HG02763 (cell line): Measurements from ENCODE around the gene CALR3.
"Not testable (repeated sequence)": the region's sequence is repeated elsewhere in the genome, so short reads cannot be mapped to it uniquely, and the experiment has no call there.

ENCODE experiments used
- ATAC-seq: cut with Tn5 transposase; IDR thresholded peaks from one replicate; pipeline ENCODE4 v1.9.1; 2021; ENCODE audit warnings: mild to moderate bottlenecking, moderate library complexity; ENCODE audit not compliant: unreplicated experiment

Gene CALR3

GRCh38 chr19:16458391-16459341 lies 37.3 kb downstream of the CALR3 start:
- no peak for ATAC-seq

- ATAC-seq = no peak
Observed at GRCh38 chr19:16457954-16458331, 38.0 kb downstream of the CALR3 start.

GRCh38 chr19:16457195-16457953 lies 38.6 kb downstream of the CALR3 start:
- ATAC-seq = no peak

- no peak for ATAC-seq
Observed at GRCh38 chr19:16456652-16457194, 39.2 kb downstream of the CALR3 start.

GRCh38 chr19:16455489-16455888 lies 40.5 kb downstream of the CALR3 start:
- ATAC-seq = no peak

- no peak for ATAC-seq
Observed at GRCh38 chr19:16454351-16454918, 41.5 kb downstream of the CALR3 start.

DNA sequence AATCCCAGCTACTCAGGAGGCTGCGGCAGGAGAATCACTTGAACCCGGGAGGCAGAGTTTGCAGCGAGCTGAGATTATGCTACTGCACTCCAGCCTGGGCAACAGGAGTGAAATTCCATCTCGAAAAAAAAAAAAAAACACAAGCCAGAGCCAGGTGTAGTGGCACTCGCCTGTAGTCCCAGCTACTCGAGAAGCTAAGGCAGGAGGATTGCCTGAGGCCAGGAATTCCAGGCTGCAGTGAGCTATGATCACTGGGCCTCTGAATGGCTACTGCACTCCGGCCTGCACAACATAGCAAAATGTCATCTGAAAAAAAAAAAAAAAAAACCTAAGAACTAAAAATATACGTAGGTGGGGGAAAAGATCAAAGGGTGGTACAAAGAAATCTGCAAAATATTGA lies 43.6 kb downstream of the CALR3 start:
- no peak for ATAC-seq

DNA sequence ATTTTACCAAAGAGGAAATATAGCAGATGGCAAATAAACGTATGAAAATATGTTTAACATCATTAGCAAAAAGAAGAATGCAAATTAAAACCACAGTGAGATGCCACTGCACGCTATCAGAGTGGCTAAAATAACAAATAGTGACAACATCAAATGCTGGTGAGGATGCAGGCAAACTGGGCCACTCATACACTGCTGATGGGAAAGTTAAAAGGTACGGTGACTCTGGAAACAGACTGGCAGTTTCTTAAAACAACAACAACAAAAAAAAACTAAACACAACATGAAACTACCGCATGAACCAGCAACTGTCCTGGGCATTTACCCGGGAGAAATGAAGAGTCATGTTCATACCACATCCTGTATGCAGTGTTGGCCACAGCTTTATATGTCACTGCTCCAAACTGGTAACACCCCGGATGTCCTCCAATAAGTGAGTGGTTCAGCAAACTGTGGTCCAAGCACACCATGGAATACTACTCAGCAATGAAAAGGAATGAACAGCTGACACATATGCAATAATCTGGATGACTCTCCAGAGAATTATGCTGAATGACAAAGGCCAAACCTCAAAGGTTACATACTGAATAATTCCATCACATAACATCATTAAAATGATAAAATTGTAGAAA lies 46.5 kb downstream of the CALR3 start:
- ATAC-seq = peak; percentile 35

DNA sequence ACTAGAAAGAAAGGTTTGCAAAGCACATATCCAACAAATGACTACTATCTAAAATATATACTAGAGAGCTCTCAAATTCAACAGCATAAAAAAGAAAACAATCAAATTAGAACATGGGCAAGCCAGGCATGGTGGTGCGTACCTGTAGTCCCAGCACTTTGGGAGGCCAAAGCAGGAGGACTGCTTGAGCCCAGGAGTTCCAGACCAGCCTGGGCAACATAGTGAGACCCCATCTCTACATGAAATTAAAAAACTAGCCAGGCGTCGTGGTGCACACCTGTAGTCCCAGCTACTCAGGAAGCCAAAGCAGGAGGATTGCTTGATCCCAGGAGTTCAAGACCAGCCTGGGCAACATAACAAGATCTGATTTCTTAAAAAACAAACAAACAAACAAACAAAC lies 47.1 kb downstream of the CALR3 start:
- ATAC-seq = not testable (repeated sequence)

GRCh38 chr19:16446724-16447368 lies 49.1 kb downstream of the CALR3 start:
- ATAC-seq = no peak

- no peak for ATAC-seq
Observed at GRCh38 chr19:16446108-16446723, 49.8 kb downstream of the CALR3 start.

DNA sequence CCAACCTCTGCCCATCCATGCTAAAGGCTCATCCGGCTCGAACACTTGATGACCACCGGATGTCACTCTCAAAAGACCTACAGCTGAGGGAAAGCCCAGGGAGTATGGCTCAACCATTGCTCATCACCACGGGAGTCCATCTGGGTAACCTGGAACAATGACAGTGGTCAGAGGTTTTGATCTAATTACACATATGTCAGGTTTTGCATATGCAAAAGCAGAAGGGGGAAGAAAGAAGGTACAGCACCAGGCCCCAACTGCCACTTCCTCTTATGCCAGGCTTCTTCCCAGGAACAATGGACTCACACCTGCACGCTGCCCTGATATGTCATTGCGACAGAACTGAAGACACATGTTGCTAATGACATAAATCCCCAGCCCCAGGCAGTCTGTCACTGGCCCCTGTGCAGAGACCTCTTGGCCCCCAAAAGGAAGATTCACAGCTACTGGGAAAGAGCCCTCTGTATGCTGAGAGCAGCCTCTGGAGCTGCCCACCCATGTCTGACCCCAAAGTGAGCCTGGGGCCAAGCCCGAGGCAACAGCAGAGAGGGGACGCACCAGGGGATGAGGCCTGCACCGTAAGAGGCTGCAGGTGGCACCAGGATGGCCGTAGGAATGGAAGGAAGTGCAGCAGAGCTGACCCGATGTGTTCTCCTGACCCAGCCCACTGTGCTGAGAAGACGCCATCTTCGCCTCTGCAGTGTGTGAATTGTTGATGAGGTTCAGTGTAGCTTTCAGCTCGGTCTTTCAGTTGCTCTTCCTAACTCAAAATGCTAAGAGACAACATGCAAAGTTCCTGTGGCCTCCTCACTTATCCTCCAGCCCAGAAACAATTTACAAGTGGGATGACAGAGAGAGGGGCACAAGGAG lies 50.5 kb downstream of the CALR3 start:
- peak; percentile 34 for ATAC-seq

DNA sequence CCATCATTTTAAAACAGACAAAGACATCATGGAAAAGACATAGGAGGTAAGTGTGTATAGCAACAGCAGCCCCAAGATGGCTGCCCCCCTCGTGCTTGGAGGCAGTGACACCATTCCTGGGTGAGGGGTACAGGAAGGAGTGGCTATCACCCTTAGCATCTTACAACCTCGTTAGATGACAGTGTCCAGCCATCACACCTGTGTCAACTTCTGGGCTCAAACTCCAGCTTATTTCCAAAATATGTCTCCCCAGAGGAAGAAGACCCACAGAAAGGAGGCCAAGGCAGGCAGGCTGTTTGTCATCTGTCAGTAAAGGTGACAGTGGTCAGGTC lies 51.7 kb downstream of the CALR3 start:
- ATAC-seq = no peak

GRCh38 chr19:16442386-16443276 lies 53.3 kb downstream of the CALR3 start:
- no peak for ATAC-seq

DNA sequence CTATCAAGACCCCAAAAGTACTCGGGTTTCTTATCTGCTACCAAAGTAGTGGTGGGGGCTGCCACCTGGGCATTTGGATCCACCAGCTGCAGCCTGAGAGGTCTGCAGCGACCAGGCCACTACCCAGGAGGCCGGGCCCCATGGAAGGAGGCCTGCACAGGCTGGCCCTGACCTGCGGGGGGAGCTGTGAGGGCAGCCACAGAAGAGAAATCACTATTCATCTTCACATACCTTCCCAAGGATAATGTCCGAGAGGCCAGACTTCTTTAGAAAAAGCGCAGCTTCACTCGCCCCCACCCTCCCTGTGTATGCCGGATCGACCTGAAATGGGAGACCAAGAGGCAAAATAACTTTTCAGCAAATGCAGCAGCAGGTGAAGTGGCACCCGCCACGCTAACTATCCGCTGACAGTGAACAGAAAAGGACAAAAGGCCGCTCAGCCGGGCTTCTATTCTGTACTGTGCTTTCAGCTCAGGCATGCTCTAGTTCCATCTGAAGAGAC lies 54.3 kb downstream of the CALR3 start:
- no peak for ATAC-seq

- ATAC-seq = no peak
Observed at GRCh38 chr19:16436780-16437332, 59.1 kb downstream of the CALR3 start.

DNA sequence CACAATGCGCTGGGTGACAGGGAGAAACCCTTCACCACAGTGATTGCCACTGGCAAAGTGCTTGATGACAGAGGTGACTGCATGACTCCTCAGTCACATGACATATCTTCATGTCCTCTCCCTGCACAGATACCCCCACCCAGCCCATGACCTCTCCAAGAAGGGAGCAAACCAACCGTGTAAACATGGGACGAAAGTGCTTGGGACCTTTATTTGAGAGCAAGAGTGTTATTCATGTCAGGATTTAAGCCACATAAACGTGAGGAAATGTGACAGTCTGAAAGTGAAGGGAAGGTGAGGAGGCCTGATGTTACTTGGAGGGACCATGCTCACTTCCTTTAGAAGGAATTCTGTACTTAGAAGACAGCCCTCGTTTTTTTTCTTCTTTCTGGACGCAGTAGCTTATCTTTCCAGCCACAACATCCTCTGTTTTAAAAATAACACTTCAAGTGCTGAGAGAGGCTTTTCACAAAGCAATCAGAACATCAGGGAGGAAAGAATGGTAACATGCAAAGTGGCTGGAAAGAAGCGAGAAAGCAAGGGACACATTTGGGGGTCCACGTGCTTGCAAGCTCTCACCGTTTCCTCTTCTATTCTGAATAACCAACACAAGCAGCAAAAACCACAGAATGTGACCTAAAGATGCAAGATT lies 59.8 kb downstream of the CALR3 start:
- ATAC-seq = no peak
